Fibroblast of pulmonary artery (primary cell): ENCODE measurements around the gene TCF4.

Source experiments
- DNase-seq: peaks from one replicate; pipeline ENCODE4 v3.0.0-alpha.2; 2010; ENCODE audit warnings: low read depth
- H3K4me3 ChIP-seq: replicated peaks from 2 replicates; pipeline ENCODE4 v1.5.1; 2011; ENCODE audit warnings: low read depth, mild to moderate bottlenecking, control low read depth, low read length, moderate library complexity
- TF ChIP-seq, protein P1 (sequence below): IDR thresholded peaks from 2 replicates; pipeline ENCODE4 v1.5.1; 2011; ENCODE audit warnings: mild to moderate bottlenecking, control low read depth, low read length, inconsistent platforms; ENCODE audit errors: missing control alignments

The TCF4 gene

GRCh38 chr18:55625901-55626300 is 37.9 kb upstream of the TCF4 start:
- DNase-seq, result no peak
- TF ChIP-seq, protein P1, sequence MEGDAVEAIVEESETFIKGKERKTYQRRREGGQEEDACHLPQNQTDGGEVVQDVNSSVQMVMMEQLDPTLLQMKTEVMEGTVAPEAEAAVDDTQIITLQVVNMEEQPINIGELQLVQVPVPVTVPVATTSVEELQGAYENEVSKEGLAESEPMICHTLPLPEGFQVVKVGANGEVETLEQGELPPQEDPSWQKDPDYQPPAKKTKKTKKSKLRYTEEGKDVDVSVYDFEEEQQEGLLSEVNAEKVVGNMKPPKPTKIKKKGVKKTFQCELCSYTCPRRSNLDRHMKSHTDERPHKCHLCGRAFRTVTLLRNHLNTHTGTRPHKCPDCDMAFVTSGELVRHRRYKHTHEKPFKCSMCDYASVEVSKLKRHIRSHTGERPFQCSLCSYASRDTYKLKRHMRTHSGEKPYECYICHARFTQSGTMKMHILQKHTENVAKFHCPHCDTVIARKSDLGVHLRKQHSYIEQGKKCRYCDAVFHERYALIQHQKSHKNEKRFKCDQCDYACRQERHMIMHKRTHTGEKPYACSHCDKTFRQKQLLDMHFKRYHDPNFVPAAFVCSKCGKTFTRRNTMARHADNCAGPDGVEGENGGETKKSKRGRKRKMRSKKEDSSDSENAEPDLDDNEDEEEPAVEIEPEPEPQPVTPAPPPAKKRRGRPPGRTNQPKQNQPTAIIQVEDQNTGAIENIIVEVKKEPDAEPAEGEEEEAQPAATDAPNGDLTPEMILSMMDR, result no peak
- no peak overlapping the region for H3K4me3 ChIP-seq

GRCh38 chr18:55623626-55624025 is 35.6 kb upstream of the TCF4 start:
- H3K4me3 ChIP-seq, result no peak overlapping the region
- TF ChIP-seq, protein P1, result no peak
- no peak for DNase-seq

- DNase-seq, result no peak
- TF ChIP-seq, protein P1, result no peak
- no peak overlapping the region for H3K4me3 ChIP-seq
These were observed 22.5 kb upstream of the TCF4 start for GRCh38 chr18:55610506-55610905.

GRCh38 chr18:55609160-55609825 is 21.3 kb upstream of the TCF4 start:
- TF ChIP-seq, protein P1, result no peak
- H3K4me3 ChIP-seq, result no peak overlapping the region
- DNase-seq, result no peak

DNA sequence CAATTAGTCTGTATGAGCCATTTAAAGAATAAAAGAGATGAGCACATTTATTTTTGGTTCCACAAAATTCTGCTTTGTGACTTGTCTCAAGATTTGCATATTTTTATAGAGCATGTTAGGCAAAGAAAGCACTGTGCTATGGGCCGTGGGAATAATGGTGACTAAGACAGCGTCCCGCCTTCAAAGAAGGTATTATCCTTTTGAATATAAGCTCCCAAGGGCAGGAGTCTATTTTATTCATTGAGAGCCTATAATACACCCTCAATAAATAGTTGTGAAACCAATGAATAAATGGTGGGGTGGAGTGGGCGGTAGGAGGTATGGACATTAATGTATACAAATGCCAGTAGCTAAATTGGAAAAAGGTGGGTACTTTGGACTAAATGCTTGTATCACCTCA is 20.5 kb upstream of the TCF4 start:
- no peak overlapping the region for H3K4me3 ChIP-seq
- DNase-seq, result no peak
- TF ChIP-seq, protein P1, result no peak

- TF ChIP-seq, protein P1, result no peak
- no peak overlapping the region for H3K4me3 ChIP-seq
- no peak for DNase-seq
These were observed 19.8 kb upstream of the TCF4 start for GRCh38 chr18:55607773-55608172.

DNA sequence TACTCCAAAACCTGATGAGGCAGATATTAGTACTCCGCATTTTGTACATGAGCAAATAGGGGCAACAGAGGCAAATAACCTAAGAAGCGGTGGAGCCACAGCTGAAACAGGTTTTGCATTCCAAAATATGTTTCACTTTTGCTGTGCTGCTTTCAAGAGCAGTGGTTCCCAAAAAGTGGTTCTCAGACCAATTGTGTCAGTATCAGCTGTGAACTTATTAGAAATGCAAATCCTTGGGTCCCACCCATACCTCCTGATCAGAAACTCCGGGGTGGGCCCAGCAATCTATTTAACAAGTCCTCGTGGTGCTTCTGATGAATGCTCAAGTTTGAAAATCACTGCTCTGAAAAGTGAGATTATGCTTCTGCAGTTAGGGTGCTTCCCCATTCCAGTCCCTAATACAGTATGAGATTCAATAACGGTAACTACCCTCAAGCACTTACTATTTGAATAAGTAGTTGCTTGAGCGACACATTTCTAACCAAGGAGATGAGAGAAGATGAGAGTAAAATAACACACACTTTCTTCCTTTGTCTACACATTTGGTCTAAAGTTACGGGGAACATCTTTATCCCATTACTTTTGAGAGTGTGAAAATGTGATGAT is 17.8 kb upstream of the TCF4 start:
- no peak overlapping the region for H3K4me3 ChIP-seq
- no peak for DNase-seq
- TF ChIP-seq, protein P1, result no peak
